ENCODE data around the gene ALPL.
"Not testable (repeated sequence)": the region's sequence is repeated elsewhere in the genome, so short reads cannot be mapped to it uniquely, and the experiment has no call there.

Gene ALPL

DNA sequence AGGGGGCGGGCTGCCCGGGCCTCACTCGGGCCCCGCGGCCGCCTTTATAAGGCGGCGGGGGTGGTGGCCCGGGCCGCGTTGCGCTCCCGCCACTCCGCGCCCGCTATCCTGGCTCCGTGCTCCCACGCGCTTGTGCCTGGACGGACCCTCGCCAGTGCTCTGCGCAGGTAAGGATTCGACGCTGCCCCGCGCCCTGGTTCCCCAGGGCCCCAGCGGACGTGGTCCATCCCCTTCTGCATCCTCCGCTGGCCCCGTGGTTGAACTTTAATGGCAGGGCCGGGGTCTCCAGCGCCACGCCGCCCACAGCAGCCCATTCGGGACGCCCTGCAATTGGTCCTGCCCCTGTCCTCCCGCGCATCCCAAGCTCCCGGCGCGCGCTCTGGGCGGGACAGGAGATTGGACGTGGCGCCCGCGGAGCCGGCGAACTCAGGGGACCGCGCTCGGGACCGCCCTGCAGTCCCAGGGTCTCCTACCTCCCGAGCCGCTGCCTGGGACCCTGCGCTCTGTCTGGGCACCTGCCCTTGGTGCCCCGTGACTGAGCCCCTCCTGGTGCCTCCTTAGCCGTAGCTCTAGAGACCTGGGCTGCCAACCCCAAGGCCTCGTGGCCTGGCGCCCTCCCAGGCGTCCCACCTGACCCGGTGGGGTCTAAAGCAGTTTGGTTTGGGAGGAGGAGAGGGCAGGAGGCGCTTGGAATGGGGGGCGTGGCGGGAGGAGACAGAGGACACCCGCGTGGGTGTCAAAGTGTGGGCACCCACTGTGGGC, at the start of gene ALPL:
ALPL (plus strand) TSS at position 73 of the 762 bp plus-strand sequence. CDS start 44,659 bp downstream, outside the sequence.
- DNase-seq (ENCODE audit: low read depth in 2 of 2) = no peak

DNA sequence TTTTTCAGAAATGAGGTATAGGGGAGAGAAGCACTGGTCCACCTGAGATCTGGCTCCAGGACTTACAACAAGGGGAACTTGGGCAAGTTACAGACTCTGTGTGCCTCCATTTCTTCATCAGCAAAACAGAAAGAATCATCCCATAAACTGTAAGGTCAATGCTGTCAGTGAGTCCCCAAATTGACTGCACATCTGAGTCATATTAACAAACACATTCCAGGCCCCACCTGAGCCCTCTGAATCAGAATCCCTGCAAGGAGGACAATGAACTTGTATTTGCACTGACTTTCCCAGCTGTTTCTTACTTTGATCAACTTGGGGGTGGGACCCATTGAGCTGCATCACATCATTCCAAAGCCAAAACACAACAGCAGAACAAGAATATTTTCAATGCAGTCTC, 44.1 kb upstream of the ALPL start:
- not testable (repeated sequence) for DNase-seq (ENCODE audit: low read depth in 2 of 2)

DNA sequence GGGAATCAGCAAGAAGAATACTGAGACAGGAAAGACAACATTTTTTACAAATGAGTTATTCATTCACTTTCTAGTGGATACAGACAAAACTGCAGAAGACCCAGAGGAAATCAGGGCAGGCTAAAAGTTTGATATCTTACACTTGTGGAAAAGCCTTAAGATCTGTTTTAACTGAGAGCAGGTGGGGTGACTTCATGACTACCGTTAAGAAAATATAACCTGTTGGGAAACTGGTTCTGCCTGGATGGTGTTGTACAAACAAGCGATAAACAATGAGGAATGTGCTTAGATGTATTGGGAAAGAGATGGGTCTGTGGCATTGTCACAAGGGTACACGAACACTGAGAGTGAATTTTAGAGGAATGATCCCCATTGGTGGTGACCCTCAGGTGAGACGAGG, 41.3 kb upstream of the ALPL start:
- not testable (repeated sequence) for DNase-seq (ENCODE audit: low read depth in 2 of 2)

DNA sequence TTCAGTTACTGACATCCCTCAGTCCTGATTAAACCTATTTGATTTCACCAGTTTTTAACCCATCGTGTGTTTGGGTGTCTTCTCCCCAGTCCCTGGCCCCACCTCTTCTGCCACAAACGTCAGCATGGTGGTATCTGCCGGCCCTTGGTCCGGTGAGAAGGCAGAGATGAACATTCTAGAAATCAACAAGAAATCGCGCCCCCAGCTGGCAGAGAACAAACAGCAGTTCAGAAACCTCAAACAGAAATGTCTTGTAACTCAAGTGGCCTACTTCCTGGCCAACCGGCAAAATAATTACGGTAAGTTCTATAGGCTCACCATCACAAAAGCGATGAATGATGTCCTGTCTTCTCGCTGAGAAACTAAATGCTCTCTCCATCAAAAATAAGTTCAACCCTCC, 40.6 kb upstream of the ALPL start:
- no peak for DNase-seq (ENCODE audit: low read depth in 2 of 2)

DNA sequence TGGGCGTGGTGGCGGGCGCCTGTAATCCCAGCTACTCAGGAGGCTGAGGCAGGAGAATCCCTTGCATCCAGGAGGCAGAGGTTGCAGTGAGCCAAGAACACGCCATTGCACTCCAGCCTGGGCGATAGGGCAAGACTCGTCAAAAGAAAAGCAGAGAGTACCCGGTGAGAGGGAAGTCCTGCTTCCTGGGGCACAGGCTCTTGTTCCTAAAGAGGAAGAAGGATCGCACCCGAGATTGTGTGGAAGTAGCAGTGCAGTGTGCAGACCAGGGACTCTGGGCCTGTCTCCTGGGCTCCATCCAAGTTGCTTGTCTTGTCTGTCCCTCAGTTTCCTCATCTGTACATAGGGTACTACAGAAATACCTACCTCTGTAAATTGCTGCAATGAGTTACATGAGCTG, 39.6 kb upstream of the ALPL start:
- no peak for DNase-seq (ENCODE audit: low read depth in 2 of 2)

DNA sequence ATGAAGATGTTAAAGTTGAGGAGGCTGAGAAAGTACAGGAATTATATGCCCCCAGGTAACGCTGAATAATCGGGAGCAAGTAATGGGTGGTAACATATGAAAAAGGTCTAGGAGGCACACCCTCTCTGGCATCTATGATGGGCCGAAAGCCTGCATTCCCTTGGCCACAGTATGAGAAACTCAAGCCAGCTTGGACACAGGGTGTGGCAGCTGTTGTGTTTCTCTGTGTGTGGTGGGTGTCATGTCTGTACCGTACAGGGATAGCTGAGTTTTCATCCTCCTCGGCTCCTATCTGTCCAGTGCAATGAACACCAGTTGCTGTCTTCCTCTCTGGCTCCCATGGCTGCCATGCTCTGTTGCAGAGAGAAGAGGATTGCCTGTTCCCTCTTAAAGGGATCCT, 36.4 kb upstream of the ALPL start:
- no peak for DNase-seq (ENCODE audit: low read depth in 2 of 2)

DNA sequence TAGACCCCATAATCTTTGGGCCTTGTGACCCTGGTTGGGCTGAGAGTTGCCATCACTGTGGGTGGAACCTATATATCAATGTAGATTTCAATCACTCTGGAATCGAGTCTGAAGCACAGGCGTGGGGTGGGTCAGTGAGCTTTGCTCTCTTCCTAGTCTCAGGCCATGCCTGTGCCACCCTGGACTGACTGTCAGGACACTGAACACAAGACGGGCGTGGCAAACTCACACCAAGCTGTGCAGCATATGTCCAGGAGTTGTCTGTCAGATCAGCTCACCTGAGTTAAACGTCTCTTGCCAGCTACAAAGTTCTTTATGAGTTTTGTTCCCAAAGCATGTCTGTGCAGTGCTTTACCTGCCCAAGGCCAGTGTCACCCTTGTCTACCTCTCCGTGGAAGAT, 30.9 kb upstream of the ALPL start:
- DNase-seq (ENCODE audit: low read depth in 2 of 2) = no peak

DNA sequence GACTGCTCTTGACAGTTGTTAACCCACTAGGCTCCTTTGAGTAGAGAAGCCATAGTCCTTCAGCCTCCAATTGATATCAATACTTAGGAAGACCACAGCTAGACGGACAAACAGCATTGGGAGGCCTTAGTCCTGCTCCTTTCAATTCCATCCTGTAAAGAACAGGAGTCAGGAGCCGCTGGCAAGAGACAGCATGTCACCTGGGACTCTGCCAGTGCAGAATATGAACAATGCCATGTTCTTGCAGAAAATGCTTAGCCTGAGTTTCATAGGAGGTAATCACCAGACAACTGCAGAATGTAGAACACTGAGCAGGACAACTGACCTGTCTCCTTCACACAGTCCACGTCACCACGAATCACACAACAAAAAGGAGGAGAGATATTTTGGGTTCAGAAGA, 25.3 kb upstream of the ALPL start:
- DNase-seq (ENCODE audit: low read depth in 2 of 2) = not testable (repeated sequence)

DNA sequence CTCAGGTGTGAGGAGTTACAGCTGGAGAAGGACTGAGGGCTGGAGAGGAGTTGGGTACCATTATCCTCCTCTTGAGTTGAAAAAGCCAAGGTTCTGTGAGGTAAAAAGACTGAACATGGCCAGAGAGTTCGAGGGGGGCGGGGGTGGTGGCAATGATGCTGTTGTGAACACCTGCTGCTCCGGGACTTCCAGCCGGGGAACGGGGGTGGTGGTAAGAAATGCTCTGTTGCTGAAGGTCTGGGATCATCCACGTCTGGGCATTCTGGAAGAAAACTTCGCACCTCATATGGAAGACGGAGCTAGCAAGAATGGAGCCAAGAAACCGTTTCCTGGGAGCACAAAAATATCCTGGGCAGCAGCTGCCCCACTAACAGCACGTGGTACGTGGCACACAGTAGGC, 20.1 kb upstream of the ALPL start:
- DNase-seq (ENCODE audit: low read depth in 2 of 2) = no peak

DNA sequence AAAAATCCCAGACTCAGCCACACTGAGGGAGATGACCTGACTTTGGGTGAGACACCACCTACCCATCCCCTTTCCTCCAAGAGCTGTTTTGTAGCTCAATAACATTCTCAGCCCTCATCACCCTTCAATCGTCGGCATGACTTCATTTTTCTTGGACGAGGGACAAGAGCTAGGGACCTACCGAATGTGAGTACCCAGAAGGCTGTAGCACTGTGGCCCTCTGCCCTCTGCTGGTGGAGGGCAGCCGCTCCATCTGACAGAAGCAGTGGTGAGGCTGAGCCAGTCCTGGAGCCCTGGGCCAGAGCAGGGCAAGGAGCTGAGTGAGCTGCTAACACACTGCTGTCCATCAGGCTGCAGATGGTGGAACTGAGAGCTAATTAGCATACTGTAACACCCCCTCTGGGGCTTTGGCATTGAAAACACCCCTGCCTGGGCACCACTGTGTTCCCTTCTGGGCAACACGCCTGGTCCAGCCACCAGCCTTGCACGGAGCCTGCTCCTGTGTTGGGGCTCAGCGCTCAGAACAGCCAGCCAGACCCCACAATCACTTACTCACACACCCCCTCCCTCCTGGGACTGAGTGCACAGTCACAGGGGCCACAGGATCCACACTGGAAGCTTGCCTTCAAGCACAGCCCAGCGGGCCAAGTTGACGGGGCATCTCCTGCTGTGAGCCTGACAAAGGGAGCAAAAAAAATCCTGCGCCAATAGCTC, 18.3 kb upstream of the ALPL start:
- peak in 1 of 2 experiments; percentile 19 for DNase-seq (ENCODE audit: low read depth in 2 of 2)

DNA sequence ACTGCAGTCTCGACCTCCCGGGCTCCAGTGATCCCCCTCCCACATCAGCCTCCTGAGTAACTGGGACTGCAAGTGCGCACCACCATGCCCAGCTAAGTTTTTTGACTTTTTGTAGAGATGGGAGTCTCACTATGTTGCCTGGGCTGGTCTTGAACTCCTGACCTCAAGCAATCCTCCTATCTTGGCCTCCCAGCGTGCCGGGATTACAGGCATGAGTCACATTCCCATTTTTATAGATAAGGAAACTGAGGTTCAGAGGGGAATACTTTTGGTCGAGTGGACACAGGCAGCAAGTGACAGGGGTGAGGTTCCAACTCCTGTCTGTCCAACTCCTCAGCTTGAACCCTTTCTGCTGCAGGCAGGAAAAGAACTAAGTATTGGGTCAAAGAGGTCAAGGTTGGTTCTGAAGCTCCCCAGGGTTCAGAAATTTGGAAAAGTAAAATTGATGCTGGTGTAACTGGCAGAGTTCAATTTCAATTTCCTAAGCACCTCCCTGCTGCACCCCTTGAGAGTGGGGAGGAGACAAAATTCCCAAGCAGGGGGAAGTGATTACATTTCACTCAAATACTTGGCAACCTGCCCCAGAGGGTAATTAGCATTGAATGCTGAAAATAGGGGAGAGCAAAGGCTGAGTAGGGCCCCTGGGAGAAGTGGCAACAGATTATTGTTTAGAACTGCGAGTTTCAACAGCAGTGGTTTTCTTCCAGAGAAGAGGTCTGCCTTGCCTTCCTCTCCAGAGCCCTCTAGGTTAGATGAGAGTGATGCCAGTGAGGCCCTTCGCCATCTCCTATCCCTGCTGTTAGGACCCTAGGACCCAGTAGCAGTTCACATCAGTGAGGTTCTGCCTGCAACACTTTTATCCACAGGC, 17.5 kb upstream of the ALPL start:
- no peak for DNase-seq (ENCODE audit: low read depth in 2 of 2)

DNA sequence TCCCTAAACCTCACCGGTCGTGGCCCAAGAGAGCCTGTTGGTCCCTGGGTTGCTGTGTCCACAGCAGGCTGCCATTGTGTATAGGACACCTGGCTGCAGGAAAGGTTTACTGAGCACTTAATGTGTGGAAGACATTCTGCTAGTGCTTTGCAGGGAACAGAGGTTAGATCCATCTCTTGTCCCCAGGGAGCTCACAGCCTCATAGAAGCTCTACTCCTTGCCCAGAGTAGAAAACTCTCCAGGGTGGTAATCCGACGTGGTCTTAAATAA, 16.9 kb upstream of the ALPL start:
- DNase-seq (ENCODE audit: low read depth in 2 of 2) = no peak

DNA sequence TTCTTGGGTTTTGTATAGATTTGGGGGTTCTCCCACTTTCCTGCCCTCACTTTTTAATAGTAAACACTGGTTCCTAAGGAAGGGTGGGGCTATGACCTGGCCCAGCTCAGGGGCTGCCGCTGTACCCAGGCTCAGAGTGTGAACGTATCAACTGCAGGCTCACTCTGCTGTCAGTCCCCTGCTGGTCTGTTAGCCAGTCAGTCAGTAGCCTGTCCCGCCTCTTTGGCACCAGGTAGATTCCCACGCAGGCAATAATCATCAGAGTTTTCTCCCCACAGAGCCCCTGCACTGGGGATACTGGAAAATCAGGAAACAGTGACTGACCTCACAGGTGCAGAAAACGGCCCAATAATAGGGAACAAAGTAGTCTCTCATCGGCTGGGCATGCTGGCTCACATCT, 15.0 kb upstream of the ALPL start:
- no peak for DNase-seq (ENCODE audit: low read depth in 2 of 2)

DNA sequence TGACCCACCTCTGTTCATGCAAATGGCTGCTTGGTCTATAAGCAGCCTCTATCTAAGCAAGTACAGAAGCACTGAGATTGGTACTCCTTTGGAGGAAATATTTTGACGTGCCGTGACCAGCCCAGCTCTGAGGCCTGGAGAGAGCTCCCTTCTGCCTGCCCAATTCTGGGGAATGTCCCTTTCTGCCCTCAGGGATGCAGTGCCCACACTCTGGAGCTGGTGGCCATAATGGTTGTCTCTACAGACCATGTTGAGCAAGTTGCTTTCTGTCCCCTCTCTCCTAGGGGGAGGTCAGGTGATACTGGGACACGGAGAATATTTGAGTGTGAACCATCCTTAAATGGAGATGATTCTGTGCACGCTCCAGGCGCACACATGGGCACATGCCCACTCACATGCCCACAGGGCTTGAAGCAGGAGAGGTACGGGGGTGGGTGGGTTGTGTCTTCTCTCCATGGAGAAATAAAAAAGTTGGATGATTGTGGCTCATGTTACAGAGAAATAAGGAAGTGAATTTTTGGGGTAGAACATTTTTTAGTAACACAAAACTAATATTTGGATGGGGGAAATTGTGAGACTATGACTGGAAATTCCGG, 13.9 kb upstream of the ALPL start:
- DNase-seq (ENCODE audit: low read depth in 2 of 2) = no peak

DNA sequence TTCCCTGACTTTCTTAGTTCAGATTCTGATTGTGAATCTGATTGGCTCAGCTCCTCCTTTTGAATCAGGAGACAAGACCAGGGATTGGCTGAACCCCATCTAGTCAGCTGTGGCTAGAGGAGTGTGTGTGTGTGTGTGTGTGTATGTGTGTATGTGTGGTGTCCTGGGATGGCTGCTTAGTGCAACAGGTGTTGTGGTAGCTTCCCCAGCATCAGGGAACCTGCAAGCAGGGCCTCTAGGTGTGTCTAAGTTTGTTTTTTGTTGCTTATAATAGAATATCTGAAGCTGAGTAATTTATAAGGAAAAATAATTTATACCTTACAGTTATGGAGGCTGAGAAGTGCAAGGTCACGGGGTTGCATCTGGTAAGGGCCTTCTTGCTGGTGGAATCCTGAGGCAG, 13.2 kb upstream of the ALPL start:
- DNase-seq (ENCODE audit: low read depth in 2 of 2) = no peak

DNA sequence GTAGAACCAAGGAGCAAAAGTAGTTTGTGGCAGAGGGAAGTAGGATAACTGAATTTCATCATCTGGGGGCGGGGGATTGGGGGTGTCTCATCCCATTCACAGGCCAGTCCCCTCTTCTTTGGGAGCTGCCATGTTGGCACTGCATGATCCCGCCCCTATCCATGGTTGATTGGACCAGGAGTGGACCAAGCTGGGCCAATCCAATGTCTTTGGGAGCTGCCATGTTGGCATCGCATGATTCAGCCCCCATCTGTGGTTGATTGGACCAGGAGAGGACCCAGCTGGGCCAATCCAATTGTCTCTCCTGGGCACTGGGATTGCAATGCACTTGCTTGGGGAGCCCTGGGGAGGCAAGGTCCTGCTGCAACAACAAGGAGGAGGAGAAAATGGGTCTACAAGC, 12.3 kb upstream of the ALPL start:
- DNase-seq (ENCODE audit: low read depth in 2 of 2) = no peak

DNA sequence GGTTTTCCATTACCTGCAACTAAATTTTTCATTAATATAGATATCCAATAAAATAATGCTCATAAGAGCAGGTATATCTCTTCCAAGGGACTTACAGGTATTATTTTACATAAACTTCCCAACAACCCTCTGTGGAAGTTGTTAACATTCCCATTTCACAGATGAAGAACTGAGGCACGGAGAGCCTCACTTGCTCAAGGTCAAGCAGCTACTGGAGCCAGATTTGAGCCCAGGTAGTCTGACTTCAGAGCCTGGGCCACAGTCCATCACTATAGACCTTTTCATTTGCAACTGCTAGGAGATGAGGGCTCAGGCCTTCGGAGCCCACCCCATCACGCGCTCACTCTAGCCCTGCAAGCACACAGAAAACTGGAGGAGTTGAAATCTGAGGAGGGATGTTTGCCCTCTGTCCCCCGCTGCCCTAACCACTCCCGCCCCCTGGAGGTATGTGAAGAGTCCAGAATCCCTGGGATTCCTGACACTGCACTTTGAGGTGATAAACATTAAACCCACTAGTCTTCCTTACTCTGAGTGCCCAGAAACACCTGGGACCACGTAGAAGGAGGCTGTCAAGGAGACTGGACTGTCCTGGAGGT, 11.7 kb upstream of the ALPL start:
- no peak for DNase-seq (ENCODE audit: low read depth in 2 of 2)

DNA sequence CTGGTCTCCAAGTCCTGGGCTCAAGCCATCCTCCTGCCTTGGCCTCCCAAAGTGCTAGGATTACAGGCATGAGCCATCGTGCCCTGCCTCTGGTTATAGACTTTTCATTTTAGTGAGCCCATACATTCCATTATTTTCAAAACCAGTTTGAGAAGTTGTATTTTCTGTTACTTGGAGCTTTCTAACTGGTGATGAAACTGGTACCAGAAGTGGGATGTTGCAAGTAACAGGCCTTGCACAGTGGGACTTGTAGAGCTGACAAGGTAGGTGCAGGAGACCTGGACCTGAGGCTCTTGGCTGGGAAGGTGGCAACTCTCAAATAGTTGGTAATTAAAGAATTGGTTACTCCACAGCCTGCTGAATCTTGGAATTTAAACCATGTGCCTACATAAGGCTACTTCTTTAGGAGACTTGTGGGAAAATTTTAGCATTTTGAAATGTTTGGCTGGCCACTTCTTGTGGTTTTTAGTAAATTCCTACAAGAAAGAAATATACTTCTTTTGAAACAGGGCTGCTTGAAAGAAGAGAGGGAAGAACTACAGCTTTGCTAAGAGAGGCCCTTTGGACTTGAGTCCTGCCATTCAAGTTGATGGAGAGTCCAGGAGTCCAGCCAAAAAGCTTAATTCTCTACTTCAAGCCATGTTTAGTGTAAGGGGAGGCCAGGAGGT, 9.8 kb upstream of the ALPL start:
- no peak for DNase-seq (ENCODE audit: low read depth in 2 of 2)

DNA sequence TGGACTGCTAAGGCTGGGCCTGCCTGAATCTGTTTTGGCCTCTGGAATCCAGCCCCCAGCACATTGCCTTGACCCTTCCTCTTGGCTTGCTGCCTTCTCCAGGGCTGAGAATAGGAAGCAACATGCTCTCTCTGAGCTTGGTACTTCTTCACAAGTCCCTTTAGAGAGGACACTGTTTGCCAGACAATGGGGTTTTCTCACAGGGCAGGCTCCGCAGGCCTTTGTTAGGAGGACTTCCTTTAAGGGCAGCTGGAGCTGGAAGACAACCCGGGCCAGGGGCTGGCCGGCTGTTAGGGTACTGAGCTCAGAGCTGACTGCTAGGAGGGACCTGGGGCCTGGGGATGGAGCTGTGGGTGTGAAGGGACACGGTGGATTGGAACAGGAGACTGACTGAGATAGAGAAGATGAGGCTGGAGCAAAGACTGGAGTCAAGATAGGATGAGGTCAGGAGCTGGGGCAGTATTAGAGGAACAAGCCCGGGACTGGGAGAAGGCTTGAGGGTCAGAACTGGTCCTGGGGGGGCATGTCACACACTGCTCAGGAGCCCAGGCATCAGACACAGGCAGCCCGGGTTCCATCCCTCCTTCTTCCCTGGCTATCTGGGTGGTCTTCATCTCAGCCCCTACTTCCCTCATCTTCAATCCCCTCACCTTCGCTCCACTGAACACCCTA, 5.4 kb upstream of the ALPL start:
- DNase-seq (ENCODE audit: low read depth in 2 of 2) = no peak

DNA sequence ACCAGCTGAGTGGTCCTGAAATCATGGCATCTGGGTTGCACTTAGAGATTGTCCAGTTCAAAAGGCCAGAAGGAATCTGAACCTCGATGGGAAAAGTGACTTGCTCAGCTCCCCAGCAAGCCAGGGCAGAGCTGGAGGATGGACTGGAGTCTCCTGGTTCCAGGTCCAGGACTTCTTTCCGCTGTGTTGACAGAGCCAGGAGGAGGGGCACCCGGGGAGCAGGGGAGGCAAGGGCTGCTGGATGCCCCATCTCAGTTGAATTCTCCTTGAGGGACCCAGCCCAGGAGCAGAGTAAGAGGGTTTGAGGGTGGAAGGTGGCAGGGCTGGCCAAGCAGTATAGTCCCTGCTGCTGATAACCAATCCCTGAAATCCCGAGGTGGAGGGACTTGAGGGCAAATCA, 2.4 kb upstream of the ALPL start:
- DNase-seq (ENCODE audit: low read depth in 2 of 2) = no peak
